GM12878 (cell line): ENCODE data around the gene MLPH. TPM values are rescaled to one million over a fixed set of nuclear protein-coding genes. Genes with fewer than 3 reads are reported as not detected.

Experiments used
- ATAC-seq: fragments of 200-7000 bp; cut with Tn5 transposase; 3 replicates; pipeline ENCODE4 v1.9.1; 2020; ENCODE audit warnings: mild to moderate bottlenecking, moderate library complexity
- BruUV-seq: library from RNA; stranded (reverse); fragments of 400-500 nt; replicated peaks from 2 replicates; lab custom pipeline; 2021; lab: Mats Ljungman, UMichigan
- CTCF ChIA-PET: fragments of 300-600 bp; sonication (Branson Sonifier 250); formaldehyde crosslinking; extraction: SDS; loops from one replicate; lab custom pipeline; 2021; ENCODE audit warnings: inconsistent platforms; lab: Yijun Ruan, JAX
- POLR2A ChIA-PET: fragments of 350-600 bp; formaldehyde crosslinking; extraction: SDS; loops from one replicate; lab custom pipeline; 2021; ENCODE audit warnings: inconsistent platforms; lab: Charles Lee
- RAD21 ChIA-PET: fragments of 300-600 bp; sonication (Branson Sonifier 250); formaldehyde crosslinking; loops from one replicate; lab custom pipeline; 2023; ENCODE audit warnings: antibody characterized with exemption; ENCODE audit not compliant: unreplicated experiment; lab: Charles Lee
- SMC1A ChIA-PET: fragments of 300-600 bp; sonication (Branson Sonifier 250); formaldehyde crosslinking; loops from one replicate; lab custom pipeline; 2023; ENCODE audit not compliant: unreplicated experiment, uncharacterized antibody; lab: Charles Lee
- DNase-seq: peaks from one replicate; pipeline ENCODE4 v3.0.0-alpha.2; 2011; ENCODE audit warnings: low read depth, low spot score
- FAIRE-seq: peaks from 3 replicates; lab custom pipeline; 2011; peaks lifted over from hg19 to GRCh38; lab: Jason Lieb, UNC
- H2AFZ ChIP-seq: 2 replicates; pipeline ENCODE4 v1.6.0; 2011; ENCODE audit warnings: low read depth, low read length, control low read depth; ENCODE audit not compliant: control insufficient read depth
- H3K27ac ChIP-seq: 2 replicates; pipeline ENCODE4 v1.5.1; 2011; ENCODE audit warnings: control low read depth; ENCODE audit not compliant: control insufficient read depth, insufficient read depth
- H3K27me3 ChIP-seq, 2 experiments: replicated peaks in 1 of 2; 2 replicates each; pipeline versions ENCODE4 v1.6.0 to v1.6.1; 2011; ENCODE audit warnings: low read length in 1 of 2; ENCODE audit not compliant: control insufficient read depth in 2 of 2, insufficient read depth in 2 of 2
- H3K36me3 ChIP-seq, 2 experiments: 2 replicates each; pipeline ENCODE4 v1.5.1; 2011; ENCODE audit warnings: low read length in 1 of 2; ENCODE audit not compliant: control insufficient read depth in 2 of 2, insufficient read depth in 2 of 2
- H3K4me1 ChIP-seq: 2 replicates; pipeline ENCODE4 v1.6.1; 2011; ENCODE audit warnings: mild to moderate bottlenecking, low read length, moderate library complexity, mixed read lengths; ENCODE audit not compliant: control insufficient read depth, insufficient read depth
- H3K4me2 ChIP-seq: 2 replicates; pipeline ENCODE4 v1.6.0; 2011; ENCODE audit warnings: control low read depth; ENCODE audit not compliant: control insufficient read depth, insufficient read depth
- H3K4me3 ChIP-seq: fragments of 200-600 bp; sonication (generic); 2 replicates; pipeline ENCODE4 v1.5.1; 2016
- H3K79me2 ChIP-seq: 2 replicates; pipeline ENCODE4 v1.6.0; 2011; ENCODE audit warnings: low read length; ENCODE audit not compliant: control insufficient read depth, insufficient read depth
- H3K9ac ChIP-seq: 2 replicates; pipeline ENCODE4 v1.8.0; 2011; ENCODE audit warnings: low read length, control low read depth, mixed read lengths; ENCODE audit not compliant: control insufficient read depth, insufficient read depth
- H3K9me3 ChIP-seq: replicated peaks from 3 replicates; pipeline ENCODE4 v1.5.1; 2011; ENCODE audit warnings: mild to moderate bottlenecking, low read length; ENCODE audit not compliant: control insufficient read depth, insufficient read depth
- H4K20me1 ChIP-seq: 2 replicates; pipeline ENCODE4 v1.6.0; 2011; ENCODE audit not compliant: control insufficient read depth, insufficient read depth
- CHD1 ChIP-seq: IDR thresholded peaks from 2 replicates; pipeline ENCODE4 v1.6.1; 2012; ENCODE audit warnings: low read depth, low read length, improper control_type of control experiment
- E4F1 ChIP-seq: fragments of 450-650 bp; IDR thresholded peaks from 2 replicates; pipeline ENCODE4 v1.6.1; 2018; ENCODE audit warnings: borderline replicate concordance, mild to moderate bottlenecking; ENCODE audit not compliant: partially characterized antibody
- EGR1 ChIP-seq, 2 experiments: IDR thresholded peaks; 1 replicate in 1 of 2; 2 replicates in 1 of 2; pipeline ENCODE4 v1.6.1; 2011 to 2012; ENCODE audit warnings: low read depth in 2 of 2, low read length in 2 of 2, borderline replicate concordance in 1 of 2, mild to moderate bottlenecking in 1 of 2, moderate library complexity in 1 of 2
- HDAC2 ChIP-seq: fragments of 200-600 bp; sonication (generic); IDR thresholded peaks from 2 replicates; pipeline ENCODE4 v1.6.1; 2017
- HDAC6 ChIP-seq: fragments of 200-600 bp; sonication (generic); IDR thresholded peaks from one replicate; pipeline ENCODE4 v1.8.0; 2017; ENCODE audit warnings: antibody characterized with exemption; ENCODE audit not compliant: unreplicated experiment
- KAT2A ChIP-seq: conservative IDR thresholded peaks from 2 replicates; pipeline ENCODE4 v1.6.1; 2011; ENCODE audit warnings: low read depth, low read length; ENCODE audit not compliant: control insufficient read depth
- MEF2A ChIP-seq: IDR thresholded peaks from 2 replicates; pipeline ENCODE4 v1.6.1; 2011; ENCODE audit warnings: low read depth, mild to moderate bottlenecking, low read length, moderate library complexity; ENCODE audit not compliant: insufficient read depth
- MTA3 ChIP-seq: IDR thresholded peaks from 2 replicates; pipeline ENCODE4 v1.6.1; 2012; ENCODE audit warnings: low read length, inconsistent platforms, borderline replicate concordance
- MXI1 ChIP-seq: fragments of 150-350 bp; IDR thresholded peaks from 2 replicates; pipeline ENCODE4 v1.6.1; 2011; ENCODE audit warnings: low read depth, mild to moderate bottlenecking, inconsistent platforms, low read length, improper control_type of control experiment
- POLR2AphosphoS5 ChIP-seq: IDR thresholded peaks from 2 replicates; pipeline ENCODE4 v1.6.1; 2011; ENCODE audit warnings: mild to moderate bottlenecking, low read length, inconsistent platforms
- RAD51 ChIP-seq: fragments of 450-650 bp; IDR thresholded peaks from 2 replicates; pipeline ENCODE4 v1.6.1; 2016; ENCODE audit warnings: moderate library complexity, mild to moderate bottlenecking, inconsistent platforms
- STAT1 ChIP-seq: fragments of 450-650 bp; conservative IDR thresholded peaks from 2 replicates; pipeline ENCODE4 v1.6.1; 2014; ENCODE audit warnings: antibody characterized with exemption, mild to moderate bottlenecking
- TBL1XR1 ChIP-seq: IDR thresholded peaks from 2 replicates; pipeline ENCODE4 v1.6.1; 2012; ENCODE audit warnings: low read depth, low read length, improper control_type of control experiment
- USF1 ChIP-seq: IDR thresholded peaks from 2 replicates; pipeline ENCODE4 v1.6.1; 2011; ENCODE audit warnings: borderline replicate concordance, low read depth, mild to moderate bottlenecking, moderate library complexity, mixed read lengths, low read length; ENCODE audit not compliant: insufficient read depth; ENCODE audit errors: extremely low read length
- WGBS: methylation state at CpG from one replicate; pipeline ENCODE4 v1.1.6; 2016; ENCODE audit warnings: low lambda C conversion rate; ENCODE audit not compliant: insufficient replicate concordance, insufficient coverage; ENCODE audit errors: missing lambda C conversion rate; 5-methylcytosine and 5-hydroxymethylcytosine counted together
- in situ Hi-C: fragments of 300-500 bp; cut with MboI; formaldehyde crosslinking; loops from 9 replicates; pipeline ENCODE4 v1.14.3; 2018; ENCODE audit warnings: mixed read lengths
- intact Hi-C: fragments of 100-400 bp; cut with micrococcal nuclease; formaldehyde crosslinking; loops from one replicate; pipeline ENCODE4 v1.14.2; 2022; ENCODE audit not compliant: unreplicated experiment
- polyA plus RNA-seq, 11 experiments: library from polyadenylated mRNA; depleted of rRNA in 4 of 11; unstranded in 6 of 11; stranded (reverse) in 5 of 11; fragments of >200 nt; fragmentation: Nextera tagmentation in 4 of 11; fragmentation: Illumina TruSeq in 1 of 11; extraction: Ambion mirVana in 4 of 11; extraction: Trizol in 1 of 11; gene quantifications; 1 replicate in 1 of 11; 2 replicates in 10 of 11; pipeline versions ENCODE4 v1.2.1 to v1.2.3, GENCODE V29; 2011 to 2016; ENCODE audit warnings: inconsistent platforms in 2 of 11, missing spikeins in 2 of 11, low read depth in 1 of 11
- total RNA-seq, 4 experiments: library from RNA; depleted of rRNA in 3 of 4; stranded (reverse); fragments of >200 nt in 3 of 4; fragmentation: Illumina TruSeq in 1 of 4; extraction: Trizol in 1 of 4; gene quantifications; 2 replicates each; pipeline versions ENCODE4 v1.2.1 to v1.2.3, GENCODE V29; 2013 to 2021

The MLPH gene
- total and polyA plus RNA-seq, 10 of the 15 experiments (the other 5 are each of a cell fraction or from before 2014, with no cell fraction given), result 0.16 to 0.85 TPM; not detected in 8

- 29% methylated on average over 3 of the region's 3 CpGs for WGBS
- ChIA-PET SMC1A (no interaction called here), RAD21 (no interaction called here), CTCF (no interaction called here), POLR2A (no interaction called here)
- ATAC-seq (no peak), FAIRE-seq (no peak), DNase-seq (no peak)
- no peaks in the 10 kb centered on the region for H3K36me3 ChIP-seq
- no peak overlapping the region for H3K9ac ChIP-seq
- H3K9me3 ChIP-seq, result no peaks in the 10 kb centered on the region; the same call in 2 of the 3 replicates
- H3K4me1 ChIP-seq, result no peaks in the 10 kb centered on the region
- no peak overlapping the region for H3K27ac ChIP-seq
- TF ChIP-seq HDAC2 (no peak), MEF2A (no peak), MTA3 (no peak), POLR2AphosphoS5 (no peak), MXI1 (no peak), EGR1 (IDR thresholded peaks at IDR 0.05; ENCODE audit: borderline replicate concordance in 1 of 2, low read depth in 2 of 2, low read length in 2 of 2) (no peak), USF1 (no peak), KAT2A (no peak), RAD51 (no peak), STAT1 (no peak), E4F1 (no peak), HDAC6 (no peak), CHD1 (no peak), TBL1XR1 (no peak)
- H3K4me2 ChIP-seq, result no peak overlapping the region
- intact Hi-C loops (no loop called here), in situ Hi-C loops (no loop called here)
- no peaks in the 10 kb centered on the region for H3K27me3 ChIP-seq
- no peak overlapping the region for H3K4me3 ChIP-seq
- H4K20me1 ChIP-seq, result no peaks in the 10 kb centered on the region
- BruUV-seq, result no TSS peak
- no peaks in the 10 kb centered on the region for H3K79me2 ChIP-seq
- no peak overlapping the region for H2AFZ ChIP-seq
Measured at GRCh38 chr2:237459741-237460174, 27.3 kb upstream of the MLPH start.
